Tibial artery (tissue), 4 donors: ENCODE data around the gene CKAP2L.

Experiments
- DNase-seq, 2 donors: peaks; one replicate each; pipeline ENCODE4 v3.0.0-alpha.2; 2019
- H3K27ac ChIP-seq, 2 donors: fragments of 200-600 bp; sonication (generic) in 1 of 2; 1 replicate in 1 of 2; 2 replicates in 1 of 2; pipeline ENCODE4 v1.5.1; 2018 to 2019; ENCODE audit warnings: mild to moderate bottlenecking in 1 of 2
- H3K27me3 ChIP-seq, 2 donors: fragments of 200-600 bp; sonication (generic) in 1 of 2; one replicate each; pipeline versions ENCODE4 v1.5.1 to v1.6.0; 2016 to 2019
- H3K36me3 ChIP-seq, 3 donors: fragments of 200-600 bp; sonication (generic) in 2 of 3; one replicate each; pipeline ENCODE4 v1.5.1; 2016 to 2019; ENCODE audit warnings: mild to moderate bottlenecking in 2 of 3
- H3K4me1 ChIP-seq, 4 donors: fragments of 200-600 bp; sonication (generic) in 2 of 4; 1 replicate in 3 of 4; 2 replicates in 1 of 4; pipeline ENCODE4 v1.5.1; 2016 to 2019
- H3K4me3 ChIP-seq, 2 donors: fragments of 200-600 bp; sonication (generic) in 1 of 2; 1 replicate in 1 of 2; 2 replicates in 1 of 2; pipeline ENCODE4 v1.5.1; 2018 to 2019; ENCODE audit warnings: mild to moderate bottlenecking in 2 of 2
- H3K9me3 ChIP-seq, 3 donors: fragments of 200-600 bp; sonication (generic) in 1 of 3; one replicate each; pipeline ENCODE4 v1.5.1; 2016 to 2019
- intact Hi-C: fragments of 100-400 bp; cut with DNase I; formaldehyde crosslinking; loops from one replicate; pipeline ENCODE4 v1.15.0; 2023; ENCODE audit warnings: low total_unique reads
- TF ChIP-seq, protein P1 (sequence below), 2 experiments: fragments of 200-600 bp in 1 of 2; fragments of 450-650 bp in 1 of 2; IDR thresholded peaks; one replicate each; pipeline ENCODE4 v1.5.1; 2017 to 2019; ENCODE audit warnings: antibody characterized with exemption in 2 of 2, mild to moderate bottlenecking in 1 of 2, moderate library complexity in 1 of 2

CKAP2L gene

DNA sequence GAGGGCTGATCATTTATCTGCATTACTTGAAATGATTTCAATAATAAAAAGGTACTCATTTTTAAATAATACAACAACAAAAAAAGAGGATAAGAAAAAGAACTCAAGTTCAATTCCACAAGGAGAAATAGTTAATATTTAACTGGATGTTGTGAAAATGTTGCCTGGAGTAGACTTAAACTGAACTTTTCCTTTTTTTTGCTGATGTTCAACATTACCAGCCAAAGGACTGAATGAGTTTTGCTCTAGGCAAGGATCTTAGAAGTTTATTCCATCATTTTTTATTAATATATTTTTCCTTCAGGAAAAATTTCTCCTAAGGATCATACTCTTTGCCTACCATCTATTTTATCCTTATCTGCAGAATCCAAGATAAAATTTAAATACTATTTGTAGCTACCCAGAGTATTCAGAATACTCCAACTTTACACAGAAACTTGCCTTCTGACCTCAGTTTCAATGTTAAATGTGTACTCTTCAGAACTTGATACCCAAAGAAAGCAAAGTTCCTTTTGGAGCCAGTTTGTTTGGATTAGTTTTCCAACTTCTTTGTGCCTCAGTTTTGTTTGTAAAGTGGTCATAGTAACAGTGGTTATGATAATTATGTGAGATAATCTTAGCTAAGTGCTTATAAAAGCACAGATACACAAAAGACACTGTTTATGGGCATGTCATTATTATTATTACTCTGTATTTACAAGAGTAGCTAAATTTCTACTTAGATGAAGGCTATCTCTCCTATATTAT lies 12.8 kb downstream of the CKAP2L start:
- TF ChIP-seq, protein P1, sequence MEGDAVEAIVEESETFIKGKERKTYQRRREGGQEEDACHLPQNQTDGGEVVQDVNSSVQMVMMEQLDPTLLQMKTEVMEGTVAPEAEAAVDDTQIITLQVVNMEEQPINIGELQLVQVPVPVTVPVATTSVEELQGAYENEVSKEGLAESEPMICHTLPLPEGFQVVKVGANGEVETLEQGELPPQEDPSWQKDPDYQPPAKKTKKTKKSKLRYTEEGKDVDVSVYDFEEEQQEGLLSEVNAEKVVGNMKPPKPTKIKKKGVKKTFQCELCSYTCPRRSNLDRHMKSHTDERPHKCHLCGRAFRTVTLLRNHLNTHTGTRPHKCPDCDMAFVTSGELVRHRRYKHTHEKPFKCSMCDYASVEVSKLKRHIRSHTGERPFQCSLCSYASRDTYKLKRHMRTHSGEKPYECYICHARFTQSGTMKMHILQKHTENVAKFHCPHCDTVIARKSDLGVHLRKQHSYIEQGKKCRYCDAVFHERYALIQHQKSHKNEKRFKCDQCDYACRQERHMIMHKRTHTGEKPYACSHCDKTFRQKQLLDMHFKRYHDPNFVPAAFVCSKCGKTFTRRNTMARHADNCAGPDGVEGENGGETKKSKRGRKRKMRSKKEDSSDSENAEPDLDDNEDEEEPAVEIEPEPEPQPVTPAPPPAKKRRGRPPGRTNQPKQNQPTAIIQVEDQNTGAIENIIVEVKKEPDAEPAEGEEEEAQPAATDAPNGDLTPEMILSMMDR (IDR thresholded peaks at IDR 0.05): no peak
- intact Hi-C loops: no loop called here
- Histone ChIP-seq H3K27me3 (no peaks in the 10 kb centered on the region), H3K4me3 (no peak overlapping the region), H3K27ac (no peak overlapping the region), H3K9me3 (no peaks in the 10 kb centered on the region), H3K4me1 (no peaks in the 10 kb centered on the region), H3K36me3 (no peaks in the 10 kb centered on the region)
- no peak for DNase-seq

DNA sequence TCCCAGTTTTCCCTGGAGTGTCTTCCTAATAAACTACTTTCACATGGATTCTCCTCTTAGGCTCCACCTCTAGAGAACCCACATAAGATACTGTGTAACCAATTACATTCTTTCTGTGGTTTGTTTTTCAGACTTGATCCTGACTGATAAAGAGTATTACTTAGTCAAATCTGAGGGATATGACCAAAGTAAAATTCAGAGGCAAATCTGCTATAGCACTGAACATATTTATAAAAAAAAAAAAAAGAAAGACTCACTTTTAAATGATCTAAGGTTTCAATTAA lies 13.9 kb downstream of the CKAP2L start:
- TF ChIP-seq, protein P1 (IDR thresholded peaks at IDR 0.05): no peak
- DNase-seq: no peak
- H3K27ac ChIP-seq: no peak overlapping the region
- intact Hi-C loops: no loop called here
- no peaks in the 10 kb centered on the region for H3K27me3 ChIP-seq
- H3K9me3 ChIP-seq: no peaks in the 10 kb centered on the region
- no peaks in the 10 kb centered on the region for H3K4me1 ChIP-seq
- H3K4me3 ChIP-seq: no peak overlapping the region
- no peaks in the 10 kb centered on the region for H3K36me3 ChIP-seq

DNA sequence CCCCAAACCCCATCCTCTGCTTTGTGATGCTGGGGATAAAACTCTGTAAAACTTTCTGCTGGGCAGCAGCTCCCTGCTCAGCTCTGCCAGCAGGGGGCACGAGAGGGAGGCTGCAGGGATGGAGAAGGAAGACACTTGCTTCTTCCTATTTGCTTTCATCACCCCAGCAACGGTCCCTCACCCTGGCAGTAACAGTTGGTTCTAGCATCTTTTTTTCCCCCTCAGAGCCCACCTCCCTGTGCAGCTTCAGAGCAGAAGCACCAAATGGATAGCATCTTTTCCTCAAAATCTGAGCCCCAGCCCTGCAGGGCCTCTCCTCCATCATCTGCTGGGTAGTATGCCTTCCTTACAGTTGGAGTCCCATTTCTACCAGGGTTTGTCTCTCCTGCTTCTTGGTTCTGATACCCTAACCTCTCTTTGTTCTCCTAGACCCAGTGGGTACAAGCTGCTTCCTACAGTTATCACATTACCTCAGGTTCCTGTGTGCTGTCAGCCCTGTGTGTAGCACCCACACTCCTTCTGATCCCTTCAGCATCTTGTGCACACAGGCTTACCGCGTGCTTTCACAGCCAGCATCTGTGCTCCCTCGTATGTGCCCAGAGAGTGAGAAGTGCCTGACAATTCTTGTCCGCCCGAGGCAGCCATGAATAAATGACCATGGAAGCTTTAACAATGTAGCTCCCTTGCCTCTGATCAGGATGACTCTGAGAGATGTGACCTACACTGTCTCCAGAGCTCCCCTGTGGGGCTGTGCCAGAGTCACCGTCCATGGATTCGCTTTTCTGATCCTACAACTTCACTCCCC lies 14.5 kb downstream of the CKAP2L start:
- no peak overlapping the region for H3K4me3 ChIP-seq
- H3K9me3 ChIP-seq: no peaks in the 10 kb centered on the region
- intact Hi-C loops: no loop called here
- no peaks in the 10 kb centered on the region for H3K27me3 ChIP-seq
- peak in 1 of 2 donors; percentile 55 for DNase-seq
- TF ChIP-seq, protein P1 (IDR thresholded peaks at IDR 0.05): peak; percentile 55 to 69
- no peaks in the 10 kb centered on the region for H3K4me1 ChIP-seq
- no peak overlapping the region for H3K27ac ChIP-seq
- H3K36me3 ChIP-seq: no peaks in the 10 kb centered on the region

DNA sequence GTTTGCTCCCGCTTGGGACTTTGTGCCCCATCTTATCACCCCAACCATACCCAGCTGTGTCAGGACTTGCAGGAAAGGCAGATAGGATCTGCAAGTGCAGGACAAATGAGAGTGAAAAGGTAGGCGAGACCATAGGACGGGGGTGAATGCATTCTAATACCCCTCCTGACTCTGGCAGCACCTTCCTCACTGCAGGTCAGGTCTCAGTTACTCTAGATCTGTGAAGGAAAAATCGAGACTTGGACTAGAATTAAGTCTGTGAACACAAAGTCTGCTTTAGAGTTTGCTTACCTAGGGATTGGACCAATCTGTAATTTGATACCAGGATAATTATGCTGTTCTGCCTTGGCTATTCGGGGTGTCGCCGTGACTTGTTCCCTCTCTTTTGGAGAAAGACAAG lies 23.9 kb downstream of the CKAP2L start:
- no peaks in the 10 kb centered on the region for H3K27me3 ChIP-seq
- no peak for DNase-seq
- no peak overlapping the region for H3K27ac ChIP-seq
- TF ChIP-seq, protein P1 (IDR thresholded peaks at IDR 0.05): no peak
- H3K4me3 ChIP-seq: no peak overlapping the region
- H3K36me3 ChIP-seq: no peaks in the 10 kb centered on the region
- H3K9me3 ChIP-seq: no peaks in the 10 kb centered on the region
- no peaks in the 10 kb centered on the region for H3K4me1 ChIP-seq
- intact Hi-C loops: no loop called here

DNA sequence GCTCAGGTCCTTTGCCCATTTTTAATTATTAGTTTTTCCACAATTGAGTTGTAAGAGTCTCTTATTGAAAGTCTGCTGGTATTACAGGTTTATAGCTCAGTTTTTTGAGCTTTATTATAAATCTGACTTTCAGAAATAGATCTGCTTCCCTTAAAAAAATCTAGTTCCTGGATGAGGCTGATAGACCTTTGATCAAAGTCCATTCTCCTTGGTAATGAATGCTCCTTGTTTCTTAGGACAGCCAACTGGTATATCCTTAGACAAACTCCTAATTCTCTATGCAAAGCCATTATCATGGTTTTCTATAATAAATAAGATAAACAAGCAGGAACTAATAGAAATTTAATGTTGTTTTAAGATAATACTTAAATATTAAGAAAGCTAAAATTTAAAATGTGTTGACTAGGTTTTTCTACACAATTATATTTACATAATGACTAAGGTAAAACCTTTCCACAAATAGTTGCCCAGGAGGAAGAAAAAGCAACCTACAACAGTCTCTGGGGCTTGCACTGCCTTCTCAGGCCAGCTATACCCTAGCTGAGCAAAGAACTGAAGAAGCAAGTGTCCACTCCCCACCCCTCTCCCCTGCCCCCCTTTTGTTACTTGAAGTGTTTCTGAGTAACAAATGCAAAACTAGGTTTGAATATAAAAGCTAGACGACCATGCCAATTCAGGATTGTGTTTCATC lies 26.7 kb downstream of the CKAP2L start:
- TF ChIP-seq, protein P1 (IDR thresholded peaks at IDR 0.05): no peak
- no peaks in the 10 kb centered on the region for H3K4me1 ChIP-seq
- no peaks in the 10 kb centered on the region for H3K9me3 ChIP-seq
- no peak overlapping the region for H3K4me3 ChIP-seq
- intact Hi-C loops: no loop called here
- no peak for DNase-seq
- no peaks in the 10 kb centered on the region for H3K36me3 ChIP-seq
- no peaks in the 10 kb centered on the region for H3K27me3 ChIP-seq
- H3K27ac ChIP-seq: no peak overlapping the region
